CD4-positive, alpha-beta T cell treated with Interleukin-15 for 1 hour (primary cell): ENCODE data around the gene GARIN3.
"Not testable (repeated sequence)": the region's sequence is repeated elsewhere in the genome, so short reads cannot be mapped to it uniquely, and the experiment has no call there.

Source experiments
- DNase-seq: peaks from one replicate; pipeline ENCODE4 v3.0.0-alpha.2; 2020

The GARIN3 gene

DNA sequence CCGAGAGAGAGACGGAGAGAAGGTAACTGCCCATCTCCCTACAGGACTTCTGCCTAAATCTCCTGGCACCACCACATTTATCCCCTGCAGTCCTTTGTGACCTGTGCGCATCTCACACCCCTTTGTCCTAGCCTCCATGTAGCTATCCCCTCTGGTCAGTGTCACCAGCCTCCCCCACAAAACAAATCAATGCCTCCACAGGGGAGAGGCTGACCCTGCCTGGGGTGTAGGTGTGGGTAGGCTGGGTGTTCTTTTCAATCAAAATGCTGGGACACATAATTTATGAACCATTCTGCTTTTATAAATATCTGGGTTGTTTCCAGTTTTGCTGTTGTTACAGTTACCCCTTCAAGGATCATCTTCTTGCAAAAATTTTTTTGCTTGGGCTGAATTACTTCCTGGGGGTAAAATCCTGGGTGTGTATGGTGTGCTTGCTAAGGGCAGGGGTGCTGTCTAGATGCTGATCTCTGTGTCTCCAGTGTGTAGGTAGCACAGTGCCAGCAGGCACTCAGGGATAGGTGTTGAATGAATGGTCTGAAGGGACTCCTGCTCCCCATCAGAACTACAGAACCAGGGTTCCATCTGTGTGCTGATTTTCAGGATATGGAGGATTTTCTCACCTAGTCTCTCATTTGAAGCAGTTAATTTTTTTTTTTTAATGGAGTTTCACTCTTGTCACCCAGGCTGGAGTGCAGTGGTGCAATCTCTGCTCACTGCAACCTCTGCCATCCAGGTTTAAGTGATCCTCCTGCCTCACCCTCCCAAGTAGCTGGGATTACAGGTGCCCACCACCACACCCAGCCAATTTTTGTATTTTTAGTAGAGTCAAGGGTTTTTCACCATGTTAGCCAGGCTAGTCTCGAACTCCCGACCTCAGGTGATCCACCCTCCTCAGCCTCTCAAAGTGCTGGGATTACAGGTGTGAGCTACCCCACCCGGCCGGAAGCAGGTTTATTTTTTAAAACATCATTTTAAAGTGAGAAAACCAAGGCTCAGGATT lies at the start of gene GARIN3:
GARIN3 (minus strand) TSS at position 51 of the 1,000 bp plus-strand sequence. CDS start 96 bp downstream, outside the sequence.
- no peak for DNase-seq

DNA sequence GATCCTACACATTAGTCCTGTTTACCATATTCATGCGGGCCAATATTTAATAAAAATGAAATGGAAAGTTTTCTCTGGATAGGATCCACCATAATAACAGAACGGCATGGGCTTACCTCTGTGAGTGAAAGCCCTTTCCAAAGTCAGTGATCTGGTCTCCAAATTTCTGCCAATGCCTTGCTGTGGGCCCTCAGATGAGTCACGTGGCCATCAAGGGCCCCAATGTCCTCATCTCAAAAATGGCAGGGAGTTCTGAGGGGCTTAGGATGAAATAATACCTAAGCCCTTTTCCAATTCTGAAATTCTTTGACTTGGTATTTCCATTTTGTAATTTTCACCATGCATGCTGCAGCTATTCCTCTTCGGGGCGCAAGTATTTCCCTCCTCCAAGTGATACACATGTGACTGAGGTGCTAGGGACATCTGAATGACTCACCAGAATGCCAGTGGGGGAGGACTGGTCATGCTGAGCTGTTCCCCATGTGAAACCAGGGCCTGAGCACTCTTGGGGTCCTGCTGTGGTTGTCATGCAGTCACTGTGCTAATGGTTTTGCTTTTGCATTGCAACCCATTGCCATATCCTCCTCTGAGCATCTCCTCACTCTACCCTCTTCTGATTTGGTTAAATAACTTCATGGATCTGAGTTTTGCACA lies 49.6 kb upstream of the GARIN3 start:
- DNase-seq, result no peak

DNA sequence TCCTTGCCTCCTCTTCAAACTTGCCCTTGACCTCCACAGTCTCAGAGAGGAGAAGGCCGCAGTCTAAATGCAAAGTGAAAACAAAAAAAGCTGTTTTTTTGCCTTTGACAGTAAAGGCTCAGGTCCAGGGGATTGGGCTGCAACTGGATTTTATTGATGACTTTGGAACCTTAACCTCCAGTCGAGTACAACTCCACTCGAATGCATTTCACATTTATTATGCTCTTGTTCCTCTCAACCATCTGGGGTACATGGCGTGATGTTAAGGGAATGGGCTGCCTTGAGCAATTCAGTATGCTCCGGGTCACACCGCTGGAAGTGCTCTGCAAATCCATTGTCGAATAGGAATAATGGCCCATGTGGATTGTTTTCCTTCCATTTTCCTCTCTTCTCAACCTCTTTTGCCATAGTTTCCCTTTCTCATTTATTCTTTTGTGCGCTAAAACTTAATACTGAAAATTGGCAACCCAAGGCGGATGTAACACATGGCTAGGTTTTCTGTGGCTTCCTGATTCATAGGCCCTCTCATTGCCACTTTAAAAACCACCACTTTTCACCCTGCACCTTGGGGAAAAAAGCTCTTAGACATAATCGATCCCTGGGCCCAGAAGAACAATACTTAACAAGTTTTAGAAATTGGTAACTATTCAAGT lies 48.9 kb upstream of the GARIN3 start:
- DNase-seq, result no peak

DNA sequence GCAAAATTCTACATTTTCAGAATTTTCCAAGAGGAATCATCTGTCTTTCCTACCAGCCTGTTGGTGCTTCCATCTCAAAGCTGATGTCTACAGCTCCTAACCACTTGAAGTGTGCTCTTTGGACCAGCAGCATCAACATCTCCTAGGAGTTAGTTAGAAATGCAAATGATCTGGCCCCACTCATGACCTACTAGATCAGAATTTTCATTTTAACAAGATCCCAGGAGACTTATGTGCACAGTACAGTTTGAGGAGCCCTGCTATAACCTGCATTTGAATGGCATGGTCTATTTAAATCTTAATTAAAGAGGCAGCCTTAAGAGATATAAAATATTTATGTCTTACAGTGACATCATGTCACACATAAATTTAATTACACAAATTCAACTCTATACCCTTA lies 48.4 kb upstream of the GARIN3 start:
- DNase-seq, result no peak

DNA sequence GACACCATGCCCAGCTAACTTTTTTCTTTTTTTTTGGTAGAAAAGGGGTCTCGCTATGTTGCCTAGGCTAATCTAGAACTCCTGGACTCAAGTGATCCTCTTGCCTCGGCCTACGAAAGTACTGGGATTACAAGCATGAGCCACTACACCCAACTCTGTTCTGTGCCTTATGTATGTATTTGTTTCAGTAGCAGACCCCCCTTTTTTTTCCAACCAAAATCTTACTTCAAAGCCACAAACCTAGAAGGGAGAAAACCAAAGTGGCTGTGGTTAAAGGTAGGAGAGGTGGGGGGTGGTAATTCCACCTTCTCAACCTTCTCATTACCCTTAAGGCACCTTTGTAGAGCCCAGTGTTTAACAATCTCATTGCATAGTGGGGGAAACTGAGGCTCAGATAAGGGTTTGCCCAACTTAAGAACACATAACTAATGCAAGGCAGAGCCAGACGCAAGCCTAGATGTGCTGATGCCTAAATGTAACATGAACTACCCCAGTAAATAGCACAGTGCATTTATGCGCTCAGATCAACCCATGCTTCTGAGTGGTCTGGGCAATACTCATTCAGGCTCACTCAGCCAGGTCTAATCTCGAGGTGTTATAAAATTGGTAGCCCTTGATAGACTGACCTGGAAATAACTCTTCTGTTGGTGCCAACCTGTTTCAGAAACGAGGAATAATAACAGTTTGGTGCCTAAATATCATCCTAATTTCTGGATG lies 47.6 kb upstream of the GARIN3 start:
- DNase-seq, result no peak

DNA sequence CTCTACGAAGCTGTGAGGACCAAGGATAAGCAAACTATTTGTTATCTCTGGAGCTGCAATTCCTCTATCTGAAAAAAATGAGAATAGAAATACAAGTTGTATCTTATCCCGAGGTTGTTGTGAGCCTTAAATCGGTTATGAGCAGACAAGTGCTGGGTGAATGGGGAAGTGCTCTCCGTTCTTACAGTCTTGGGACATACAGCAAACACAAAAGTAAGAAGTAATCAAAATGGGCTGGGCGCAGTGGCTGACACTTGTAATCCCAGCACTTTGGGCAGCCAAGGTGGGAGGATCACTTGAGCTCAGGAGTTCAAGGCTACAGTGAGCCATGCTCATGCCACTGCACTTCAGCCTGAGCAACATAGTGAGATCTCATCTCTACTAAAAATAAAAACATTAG lies 46.2 kb upstream of the GARIN3 start:
- no peak for DNase-seq

DNA sequence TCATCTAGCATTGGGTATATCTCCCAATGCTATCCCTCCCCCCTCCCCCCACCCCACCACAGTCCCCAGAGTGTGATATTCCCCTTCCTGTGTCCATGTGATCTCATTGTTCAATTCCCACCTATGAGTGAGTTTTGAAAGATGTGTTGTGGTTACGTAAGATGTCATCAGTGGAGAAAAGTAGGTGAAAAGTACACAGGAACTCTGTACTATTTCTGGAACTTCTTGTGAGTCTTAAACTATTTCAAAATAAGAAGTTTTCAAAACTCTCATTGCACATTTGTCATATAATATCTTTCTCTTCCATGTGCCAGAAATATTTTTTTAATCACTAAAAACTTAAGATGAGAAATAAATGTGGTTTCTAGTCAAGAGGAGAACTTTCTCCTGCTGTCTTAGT lies 44.6 kb upstream of the GARIN3 start:
- DNase-seq, result not testable (repeated sequence)

DNA sequence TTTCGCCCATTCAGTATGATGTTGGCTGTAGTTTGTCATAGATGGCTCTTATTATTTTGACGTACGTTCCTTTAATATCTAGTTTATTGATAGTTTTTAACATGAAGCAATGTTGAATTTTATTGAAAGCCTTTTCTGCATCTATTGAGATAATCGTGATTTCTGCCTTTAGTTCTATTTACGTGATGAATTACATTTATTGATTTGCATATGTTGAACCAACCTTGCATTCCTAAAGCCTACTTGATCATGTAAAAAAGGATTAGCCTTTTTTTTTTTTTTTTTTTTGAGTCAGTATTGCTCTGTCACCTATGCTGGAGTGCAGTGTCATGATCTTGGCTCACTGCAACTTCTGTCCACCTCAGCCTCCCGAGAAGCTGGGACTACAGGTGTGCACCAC lies 39.6 kb upstream of the GARIN3 start:
- no peak for DNase-seq

DNA sequence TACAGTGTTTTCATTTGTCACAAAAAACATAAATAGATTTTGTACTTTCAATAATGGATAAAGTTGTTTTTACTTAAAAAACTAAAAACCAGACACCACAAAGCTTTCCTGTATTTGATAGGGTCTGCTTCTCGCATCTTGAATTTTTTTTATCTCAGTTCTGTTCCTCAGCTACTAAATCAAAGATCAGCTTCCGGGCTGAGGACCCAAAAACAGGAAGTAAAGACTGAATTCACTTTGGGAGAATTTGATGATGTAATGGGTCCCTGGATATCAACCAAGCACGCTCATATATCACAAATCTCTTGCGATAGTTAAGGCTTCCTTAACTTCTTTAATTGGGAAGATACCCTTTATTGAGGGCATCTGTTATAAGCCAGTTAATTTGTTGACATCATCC lies 38.7 kb upstream of the GARIN3 start:
- DNase-seq, result peak; percentile 41

DNA sequence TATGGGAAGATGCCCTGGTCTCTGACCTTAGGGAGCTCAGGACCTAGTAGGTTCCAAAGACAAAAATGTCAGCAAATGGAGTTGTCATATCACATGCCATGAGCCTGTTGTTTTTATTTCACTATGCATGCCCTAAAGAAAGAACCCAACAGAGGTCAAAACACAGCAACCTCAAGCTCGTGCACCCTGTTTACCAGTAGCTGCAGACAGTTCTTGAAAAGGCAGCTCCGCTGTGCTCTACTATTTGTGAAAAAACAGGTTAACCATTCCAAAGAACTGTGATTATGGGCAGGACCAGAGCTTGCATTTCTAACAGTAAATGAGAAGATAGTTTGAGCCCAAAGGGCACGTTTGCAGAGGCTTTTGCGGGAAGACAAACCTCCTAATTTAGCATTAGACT lies 37.4 kb upstream of the GARIN3 start:
- peak; percentile 32 for DNase-seq

DNA sequence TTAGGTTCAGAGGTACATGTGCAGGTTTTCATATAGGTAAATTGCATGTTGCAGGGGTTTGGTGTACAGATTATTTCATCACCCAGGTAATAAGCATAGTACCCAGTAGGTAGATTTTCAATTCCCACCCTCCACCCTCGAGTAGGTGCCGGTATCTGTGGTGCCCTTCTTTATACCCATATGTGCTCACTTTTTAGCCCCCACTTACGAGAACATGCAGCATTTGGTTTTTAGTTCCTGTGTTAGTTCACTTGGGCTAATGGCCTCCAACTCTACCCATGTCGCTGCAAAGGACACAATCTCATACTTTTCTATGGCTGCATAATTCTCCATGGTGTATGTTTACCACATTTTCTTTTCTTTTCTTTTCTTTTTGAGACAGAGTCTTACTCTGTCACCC lies 35.8 kb upstream of the GARIN3 start:
- DNase-seq, result no peak

DNA sequence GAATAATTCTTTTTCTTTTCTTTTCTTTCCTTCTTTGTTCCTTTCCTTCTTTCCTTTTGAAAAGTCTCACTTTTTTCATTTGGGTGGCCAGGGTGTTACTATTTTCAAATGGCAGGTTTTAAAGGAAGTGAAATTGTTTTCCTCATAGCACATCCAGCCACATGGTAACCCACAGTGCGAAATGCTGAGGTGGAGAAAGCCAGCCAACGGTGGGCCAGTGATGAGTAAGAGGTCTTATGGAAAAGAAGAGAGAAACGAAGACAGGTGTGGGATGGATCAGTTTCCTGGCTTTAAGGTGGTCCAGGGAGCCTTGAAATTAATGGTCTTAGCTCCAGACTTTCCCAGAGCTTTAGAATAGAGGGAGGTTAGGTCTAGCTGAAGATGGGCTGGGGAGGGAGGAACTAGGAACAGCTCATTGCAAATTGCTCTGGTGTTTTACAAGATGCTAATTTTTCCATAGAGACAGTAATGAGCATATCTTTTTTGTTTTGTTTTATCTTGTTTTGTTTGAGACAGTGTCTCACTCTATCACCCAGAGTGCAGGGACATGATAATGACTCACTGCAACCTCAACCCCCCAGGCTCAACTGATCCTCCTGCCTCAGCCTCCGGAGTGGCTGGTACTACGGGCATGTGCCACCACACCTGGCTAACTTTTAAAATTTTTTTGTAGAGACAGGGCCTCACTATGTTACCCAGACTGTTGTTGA lies 32.4 kb upstream of the GARIN3 start:
- peak; percentile 54 for DNase-seq

DNA sequence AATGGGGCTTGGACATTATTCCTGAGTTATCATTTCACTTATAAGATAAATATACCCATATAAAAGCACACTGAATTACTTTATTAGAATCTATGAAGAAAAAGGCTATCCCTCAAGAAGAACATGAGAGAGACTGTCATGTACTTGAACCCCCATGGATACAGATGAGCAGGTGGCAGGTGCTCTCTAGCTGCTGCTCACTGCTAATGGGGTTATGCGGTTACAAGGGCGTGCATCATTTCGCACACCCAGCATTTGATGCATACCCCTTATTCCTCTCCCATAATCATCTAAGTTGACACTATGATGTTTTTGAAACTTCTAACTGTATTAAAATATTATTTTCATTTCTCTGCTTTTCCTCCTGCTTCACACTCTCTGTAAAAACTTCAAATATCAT lies 31.0 kb upstream of the GARIN3 start:
- peak; percentile 43 for DNase-seq

DNA sequence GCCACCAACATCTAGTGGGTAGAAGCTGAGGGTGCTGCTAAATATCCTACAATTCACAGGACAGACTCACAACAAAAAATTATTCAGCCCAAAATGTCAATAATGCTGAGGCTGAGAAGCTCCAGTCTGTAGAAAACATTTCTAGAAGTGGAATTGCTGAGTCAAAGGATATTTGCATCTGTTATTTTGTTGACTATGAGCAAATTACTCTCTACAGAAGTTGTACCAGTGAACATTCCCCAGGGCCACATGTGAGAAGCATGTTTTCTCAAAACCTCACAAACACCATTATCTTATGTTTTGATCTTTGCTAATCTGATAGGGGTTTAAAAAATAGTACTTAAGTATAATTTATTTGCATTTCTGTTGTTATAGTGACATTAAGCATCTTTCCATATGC lies 30.0 kb upstream of the GARIN3 start:
- no peak for DNase-seq

DNA sequence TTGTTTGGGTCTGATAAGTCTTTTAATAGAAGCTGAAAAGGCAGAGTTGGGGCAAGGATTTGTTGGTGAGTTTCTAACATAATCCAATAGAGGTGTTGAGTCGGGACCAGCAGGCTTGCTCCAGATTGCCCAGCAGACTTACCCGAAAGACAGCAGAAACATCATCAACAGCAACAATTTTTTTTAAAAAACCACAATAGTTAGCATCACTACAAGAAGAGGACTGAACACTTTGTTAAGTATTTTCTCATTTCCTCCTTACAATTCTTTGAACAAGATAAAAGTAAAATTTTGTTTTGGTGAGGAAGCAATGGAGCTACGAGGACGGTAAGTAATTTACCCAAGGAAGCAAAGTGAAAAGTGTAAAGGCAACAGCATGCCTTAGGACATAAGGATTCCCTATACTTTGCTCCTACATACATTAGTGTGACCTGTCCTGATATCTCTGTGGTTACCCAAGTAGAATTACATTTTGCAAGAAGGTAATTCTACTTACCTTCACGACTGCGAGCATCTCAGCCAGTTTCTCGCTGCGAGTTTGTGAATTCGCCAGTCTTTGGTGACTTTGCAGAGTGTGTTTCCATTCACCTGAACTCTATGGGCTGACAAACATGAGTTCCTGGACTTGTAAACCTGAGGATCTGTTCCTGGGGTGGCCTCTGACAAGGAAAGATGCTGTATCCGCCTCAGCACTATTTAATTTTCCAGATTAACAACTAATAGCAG lies 27.8 kb upstream of the GARIN3 start:
- peak; percentile 51 for DNase-seq

DNA sequence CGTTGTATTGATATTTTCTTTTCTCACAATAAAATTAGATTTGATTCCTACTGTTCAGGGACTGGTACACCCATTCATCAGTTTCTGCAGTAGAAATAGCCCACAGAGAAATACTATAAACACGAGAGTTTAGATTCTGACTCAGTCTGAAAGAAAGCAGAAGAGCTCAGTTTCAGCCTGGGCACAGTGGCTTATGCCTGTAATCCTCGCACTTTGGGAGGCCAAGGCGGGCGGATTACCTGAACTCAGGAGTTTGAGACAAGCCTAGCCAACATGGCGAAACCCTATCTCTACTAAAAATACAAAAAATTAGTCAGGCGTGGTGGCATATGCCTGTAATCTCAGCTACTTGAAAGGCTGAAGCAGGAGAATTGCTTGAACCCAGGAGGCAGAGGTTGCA lies 23.2 kb upstream of the GARIN3 start:
- DNase-seq, result no peak

DNA sequence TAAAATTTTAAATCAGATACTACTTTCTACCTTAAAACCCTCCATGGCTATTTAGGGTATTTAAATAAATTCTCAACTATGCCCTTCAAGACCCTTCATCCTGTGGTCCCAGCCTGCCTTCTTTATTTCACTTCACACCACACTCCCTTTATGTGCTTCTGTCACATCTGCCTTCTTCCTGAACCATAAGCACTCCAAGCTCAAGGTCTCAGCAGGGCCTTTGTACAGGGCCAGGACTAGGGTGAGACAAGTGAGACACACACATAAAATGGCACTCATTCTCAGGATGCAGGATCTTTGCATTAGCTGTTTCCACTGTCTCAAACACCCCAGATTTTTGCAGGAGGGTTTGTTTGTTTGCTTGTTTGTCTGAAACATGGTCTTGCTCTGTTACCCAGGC lies 22.2 kb upstream of the GARIN3 start:
- DNase-seq, result no peak

DNA sequence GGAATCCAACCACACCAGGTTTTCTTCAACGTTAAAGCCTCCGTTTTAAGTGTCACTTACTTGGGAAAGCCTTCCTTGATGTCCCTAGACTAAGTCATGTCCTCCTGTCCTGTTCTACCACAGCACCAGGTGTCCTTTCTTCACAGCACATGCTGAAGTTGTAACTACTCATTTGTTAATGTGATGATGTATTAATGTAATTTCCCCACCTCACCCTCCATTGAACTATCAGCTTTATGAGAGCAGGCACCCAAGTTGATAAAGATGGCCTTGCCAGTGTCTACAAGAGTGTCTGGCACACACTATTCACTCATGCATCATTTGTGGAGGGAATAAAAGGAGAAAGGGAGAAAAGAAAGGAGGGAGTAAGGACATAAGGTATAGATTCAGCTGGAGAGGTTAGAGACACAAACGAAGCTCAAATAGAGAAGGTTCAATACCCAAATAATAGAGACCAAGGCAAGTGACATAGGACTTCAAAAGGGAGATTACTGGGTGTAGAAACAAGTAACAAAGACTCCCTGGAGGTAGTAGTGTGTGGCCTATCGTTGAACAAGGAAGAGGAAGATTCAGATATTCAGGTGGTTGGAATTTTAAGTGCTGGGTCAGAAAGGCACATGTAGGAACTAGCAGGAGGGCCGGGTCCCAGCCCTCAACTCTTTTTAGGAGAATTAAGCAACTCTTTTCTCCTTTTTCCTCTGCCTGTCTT lies 21.1 kb upstream of the GARIN3 start:
- no peak for DNase-seq

DNA sequence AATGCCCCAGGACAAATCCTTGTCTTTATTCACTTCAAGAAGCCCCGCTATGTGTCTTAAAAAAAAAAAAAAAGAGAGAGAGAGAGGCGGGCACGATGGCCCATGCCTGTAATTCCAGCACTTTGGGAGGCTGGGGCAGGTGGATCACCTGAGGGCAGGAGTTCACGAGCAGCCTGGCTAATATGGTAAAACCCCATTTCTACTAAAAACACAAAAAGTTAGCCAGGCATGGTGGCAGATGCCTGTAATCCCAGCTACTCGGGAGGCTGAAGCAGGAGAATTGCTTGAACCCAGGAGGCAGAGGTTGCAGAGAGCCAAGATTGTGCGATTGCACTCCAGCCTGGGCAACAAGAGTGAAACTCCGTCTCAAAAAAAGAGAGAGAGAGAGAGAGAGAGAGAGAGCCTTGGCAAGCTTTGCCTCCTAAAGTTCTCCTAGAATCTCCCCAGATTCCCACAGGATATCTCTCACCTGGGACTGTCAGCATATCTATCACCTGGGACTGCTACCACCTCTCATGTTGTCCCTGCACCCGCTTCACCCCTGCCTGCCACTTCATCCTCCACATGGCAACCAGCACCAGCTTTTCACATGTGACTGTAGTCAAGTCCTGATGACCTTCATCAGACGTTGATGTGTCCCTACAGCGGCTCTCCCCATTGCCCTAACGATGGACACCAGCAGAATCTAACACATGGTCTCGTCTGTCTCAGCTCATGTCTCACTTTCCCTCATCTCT lies 20.4 kb upstream of the GARIN3 start:
- no peak for DNase-seq

DNA sequence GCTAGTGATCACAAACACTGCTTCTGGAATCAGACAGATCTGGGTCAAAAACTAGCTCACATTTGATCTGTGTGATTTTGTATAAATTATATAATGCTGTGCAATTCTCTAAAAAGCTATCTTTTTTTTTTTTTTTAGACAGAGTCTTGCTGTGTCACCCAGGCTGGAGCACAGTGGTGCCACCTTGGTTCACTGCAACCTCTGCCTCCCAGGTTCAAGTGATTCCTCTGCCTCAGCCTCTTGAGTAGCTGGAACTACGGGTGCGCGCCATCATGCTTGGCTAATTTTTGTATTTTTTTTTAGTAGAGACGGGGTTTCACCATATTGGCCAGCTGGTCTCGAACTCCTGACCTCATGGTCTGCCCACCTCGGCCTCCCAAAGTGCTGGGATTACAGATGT lies 19.1 kb upstream of the GARIN3 start:
- DNase-seq, result not testable (repeated sequence)
